Neural progenitor cell (in vitro differentiated cells): ENCODE measurements around the gene PDCD4. TPM values are rescaled to one million over a fixed set of nuclear protein-coding genes. Genes with fewer than 3 reads are reported as not detected.

Source experiments
- DNase-seq: peaks from one replicate; pipeline ENCODE4 v3.0.0-alpha.2; 2016; ENCODE audit warnings: low spot score
- H2AFZ ChIP-seq: fragments of 200-600 bp; sonication (generic); replicated peaks from 2 replicates; pipeline ENCODE4 v1.6.1; 2016; ENCODE audit warnings: antibody characterized with exemption
- H3F3A ChIP-seq: fragments of 200-600 bp; sonication (generic); 2 replicates; pipeline ENCODE4 v1.6.1; 2016; ENCODE audit warnings: antibody characterized with exemption, low read depth
- H3K27ac ChIP-seq: fragments of 200-600 bp; sonication (generic); 2 replicates; pipeline ENCODE4 v1.5.1; 2016; ENCODE audit warnings: mild to moderate bottlenecking
- H3K27me3 ChIP-seq: fragments of 200-600 bp; sonication (generic); 2 replicates; pipeline ENCODE4 v1.6.1; 2016; ENCODE audit warnings: mild to moderate bottlenecking, moderate library complexity
- H3K36me3 ChIP-seq: fragments of 200-600 bp; sonication (generic); 2 replicates; pipeline ENCODE4 v1.5.1; 2016
- H3K4me1 ChIP-seq: fragments of 200-600 bp; sonication (generic); 2 replicates; pipeline ENCODE4 v1.6.1; 2016; ENCODE audit warnings: mixed run types
- H3K4me2 ChIP-seq: fragments of 200-600 bp; sonication (generic); 2 replicates; pipeline ENCODE4 v1.6.1; 2016
- H3K4me3 ChIP-seq: fragments of 200-600 bp; sonication (generic); 2 replicates; pipeline ENCODE4 v1.5.1; 2016
- H3K79me2 ChIP-seq: fragments of 200-600 bp; sonication (generic); 2 replicates; pipeline ENCODE4 v1.6.1; 2016; ENCODE audit warnings: low read depth
- H3K9ac ChIP-seq: fragments of 200-600 bp; sonication (generic); 2 replicates; pipeline ENCODE4 v1.6.1; 2016
- H3K9me3 ChIP-seq: fragments of 200-600 bp; sonication (generic); 2 replicates; pipeline ENCODE4 v1.5.1; 2016; ENCODE audit warnings: low read depth
- H4K20me1 ChIP-seq: fragments of 200-600 bp; sonication (generic); 2 replicates; pipeline ENCODE4 v1.6.1; 2016; ENCODE audit warnings: low read depth
- H3K27ac Mint-ChIP-seq: 3 replicates; pipeline ENCODE4 v1.8.0; 2021; ENCODE audit warnings: mixed read lengths
- H3K27me3 Mint-ChIP-seq: 2 replicates; pipeline ENCODE4 v1.8.0; 2022; ENCODE audit warnings: low read depth, mild to moderate bottlenecking, inconsistent platforms, moderate library complexity, mixed read lengths; ENCODE audit not compliant: insufficient read depth
- H3K36me3 Mint-ChIP-seq: 3 replicates; pipeline ENCODE4 v1.8.0; 2021; ENCODE audit warnings: mixed read lengths
- H3K4me1 Mint-ChIP-seq: 3 replicates; pipeline ENCODE4 v1.8.0; 2021; ENCODE audit warnings: mixed read lengths
- H3K4me3 Mint-ChIP-seq: 3 replicates; pipeline ENCODE4 v1.8.0; 2021; ENCODE audit warnings: mild to moderate bottlenecking, moderate library complexity, mixed read lengths
- H3K9me3 Mint-ChIP-seq: 3 replicates; pipeline ENCODE4 v1.8.0; 2020; ENCODE audit warnings: mixed read lengths
- EZH2 ChIP-seq: fragments of 200-600 bp; sonication (generic); IDR thresholded peaks from 2 replicates; pipeline ENCODE4 v1.6.1; 2017; ENCODE audit warnings: antibody characterized with exemption, mild to moderate bottlenecking, moderate library complexity
- EZH2phosphoT487 ChIP-seq: fragments of 200-600 bp; sonication (generic); IDR thresholded peaks from 2 replicates; pipeline ENCODE4 v1.6.1; 2017; ENCODE audit warnings: antibody characterized with exemption
- total RNA-seq: library from RNA; depleted of rRNA; stranded (reverse); fragments of >200 nt; gene quantifications from 2 replicates; pipeline ENCODE4 v1.2.3, GENCODE V29; 2015; ENCODE audit warnings: low replicate concordance
- TF ChIP-seq, protein P1 (sequence below): fragments of 200-600 bp; sonication (generic); IDR thresholded peaks from 2 replicates; pipeline ENCODE4 v1.5.1; 2017; ENCODE audit warnings: antibody characterized with exemption, mild to moderate bottlenecking

PDCD4 gene
- total RNA-seq, 1 donor from 2014 or later, result 106 TPM

DNA sequence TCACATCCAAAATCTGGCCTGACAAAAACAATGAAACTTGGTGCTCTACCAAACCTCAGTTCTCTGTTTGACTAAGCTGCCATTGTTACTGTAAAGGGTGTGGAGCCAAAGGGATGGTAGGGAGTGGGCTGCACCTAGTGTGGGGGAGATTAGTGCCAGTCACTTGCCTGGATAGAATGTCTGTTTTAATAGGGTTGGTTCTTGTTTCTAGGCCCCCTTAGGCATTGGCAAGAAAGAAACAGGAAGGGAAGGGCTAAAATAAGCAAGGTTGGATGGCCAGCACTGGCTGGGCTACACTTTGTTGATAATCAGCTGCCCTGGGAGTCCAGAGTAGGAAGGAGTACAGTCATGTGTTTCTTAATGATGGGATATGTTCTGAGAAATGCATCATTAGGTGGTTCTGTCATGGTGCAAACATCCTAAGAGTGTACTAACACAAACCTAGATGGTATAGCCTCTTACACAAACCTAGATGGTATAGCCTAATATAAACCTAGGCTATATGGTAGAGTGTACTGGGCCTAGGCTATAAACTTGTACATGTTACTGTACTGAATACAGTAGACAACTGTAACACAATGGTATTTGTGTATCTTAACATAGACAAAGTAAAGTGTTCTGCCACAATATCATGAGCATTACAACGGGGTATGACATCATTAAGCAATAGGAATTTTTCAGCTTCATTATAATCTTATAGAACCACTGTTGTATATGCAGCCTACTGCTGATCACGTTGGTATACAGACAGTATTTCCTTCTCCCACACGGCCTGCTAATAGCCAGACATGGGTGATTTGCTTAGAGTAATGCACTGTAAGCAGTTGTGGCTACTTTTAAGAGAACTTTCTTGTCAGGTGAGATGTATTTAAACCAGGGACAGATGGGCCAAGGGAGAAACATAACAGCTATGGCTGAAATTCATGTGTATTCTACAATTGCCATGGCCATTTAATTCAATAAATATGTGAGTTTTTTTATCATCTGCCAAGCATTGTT lies 31.9 kb downstream of the PDCD4 start:
- no peak overlapping the region for H3K4me3 ChIP-seq
- H3K4me1 ChIP-seq, result peaks cover 22% of the 10 kb centered on the region
- H3F3A ChIP-seq, result peaks cover 5% of the 10 kb centered on the region
- H2AFZ ChIP-seq, result no peak overlapping the region
- H3K27me3 ChIP-seq, result no peaks in the 10 kb centered on the region
- no peak overlapping the region for H3K4me3 Mint-ChIP-seq
- no peaks in the 10 kb centered on the region for H3K4me1 Mint-ChIP-seq
- no peak for DNase-seq
- H3K79me2 ChIP-seq, result no peaks in the 10 kb centered on the region
- TF ChIP-seq, protein P1, sequence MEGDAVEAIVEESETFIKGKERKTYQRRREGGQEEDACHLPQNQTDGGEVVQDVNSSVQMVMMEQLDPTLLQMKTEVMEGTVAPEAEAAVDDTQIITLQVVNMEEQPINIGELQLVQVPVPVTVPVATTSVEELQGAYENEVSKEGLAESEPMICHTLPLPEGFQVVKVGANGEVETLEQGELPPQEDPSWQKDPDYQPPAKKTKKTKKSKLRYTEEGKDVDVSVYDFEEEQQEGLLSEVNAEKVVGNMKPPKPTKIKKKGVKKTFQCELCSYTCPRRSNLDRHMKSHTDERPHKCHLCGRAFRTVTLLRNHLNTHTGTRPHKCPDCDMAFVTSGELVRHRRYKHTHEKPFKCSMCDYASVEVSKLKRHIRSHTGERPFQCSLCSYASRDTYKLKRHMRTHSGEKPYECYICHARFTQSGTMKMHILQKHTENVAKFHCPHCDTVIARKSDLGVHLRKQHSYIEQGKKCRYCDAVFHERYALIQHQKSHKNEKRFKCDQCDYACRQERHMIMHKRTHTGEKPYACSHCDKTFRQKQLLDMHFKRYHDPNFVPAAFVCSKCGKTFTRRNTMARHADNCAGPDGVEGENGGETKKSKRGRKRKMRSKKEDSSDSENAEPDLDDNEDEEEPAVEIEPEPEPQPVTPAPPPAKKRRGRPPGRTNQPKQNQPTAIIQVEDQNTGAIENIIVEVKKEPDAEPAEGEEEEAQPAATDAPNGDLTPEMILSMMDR, result no peak
- no peaks in the 10 kb centered on the region for H3K9me3 ChIP-seq
- no peaks in the 10 kb centered on the region for H3K27me3 Mint-ChIP-seq
- H3K27ac ChIP-seq, result no peak overlapping the region
- H4K20me1 ChIP-seq, result peaks cover 6% of the 10 kb centered on the region
- H3K27ac Mint-ChIP-seq, result no peak overlapping the region
- no peaks in the 10 kb centered on the region for H3K9me3 Mint-ChIP-seq
- peaks cover 16% of the 10 kb centered on the region for H3K36me3 ChIP-seq
- H3K9ac ChIP-seq, result no peak overlapping the region
- no peak overlapping the region for H3K4me2 ChIP-seq
- peaks cover 13% of the 10 kb centered on the region for H3K36me3 Mint-ChIP-seq

DNA sequence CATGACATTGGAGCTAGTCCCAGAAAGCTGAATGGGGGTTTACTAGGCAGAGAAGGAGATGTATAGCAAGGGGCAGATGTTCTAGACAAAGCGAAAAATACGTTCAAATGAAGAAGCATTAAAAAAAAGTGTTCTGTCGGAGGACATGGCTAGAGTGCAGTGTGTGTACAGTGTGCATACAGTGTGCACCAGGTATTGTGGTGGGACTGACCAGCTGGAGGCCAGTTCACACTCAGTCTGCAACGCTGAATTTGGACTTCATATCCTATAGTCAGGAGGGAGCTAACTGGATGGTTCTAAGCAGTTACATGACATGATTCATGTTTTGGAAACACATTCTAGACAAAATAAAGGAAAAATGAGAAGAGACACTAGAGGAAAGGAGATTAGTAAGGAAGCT lies 38.4 kb downstream of the PDCD4 start:
- Histone ChIP-seq H3K9ac (no peak overlapping the region), H3K27ac (no peak overlapping the region), H3K36me3 (no peaks in the 10 kb centered on the region), H3K27me3 (no peaks in the 10 kb centered on the region), H3K4me1 (no peaks in the 10 kb centered on the region), H3K4me2 (no peak overlapping the region), H2AFZ (no peak overlapping the region), H3K4me3 (no peak overlapping the region), H4K20me1 (no peaks in the 10 kb centered on the region), H3K9me3 (no peaks in the 10 kb centered on the region), H3F3A (no peaks in the 10 kb centered on the region), H3K79me2 (no peaks in the 10 kb centered on the region)
- TF ChIP-seq EZH2, result no peak
- no peak for TF ChIP-seq EZH2phosphoT487
- TF ChIP-seq, protein P1, result no peak
- Mint-ChIP-seq H3K36me3 (peaks cover 4% of the 10 kb centered on the region), H3K4me3 (no peak overlapping the region), H3K27ac (no peak overlapping the region), H3K9me3 (no peaks in the 10 kb centered on the region), H3K27me3 (no peaks in the 10 kb centered on the region), H3K4me1 (no peaks in the 10 kb centered on the region)
- DNase-seq, result no peak

DNA sequence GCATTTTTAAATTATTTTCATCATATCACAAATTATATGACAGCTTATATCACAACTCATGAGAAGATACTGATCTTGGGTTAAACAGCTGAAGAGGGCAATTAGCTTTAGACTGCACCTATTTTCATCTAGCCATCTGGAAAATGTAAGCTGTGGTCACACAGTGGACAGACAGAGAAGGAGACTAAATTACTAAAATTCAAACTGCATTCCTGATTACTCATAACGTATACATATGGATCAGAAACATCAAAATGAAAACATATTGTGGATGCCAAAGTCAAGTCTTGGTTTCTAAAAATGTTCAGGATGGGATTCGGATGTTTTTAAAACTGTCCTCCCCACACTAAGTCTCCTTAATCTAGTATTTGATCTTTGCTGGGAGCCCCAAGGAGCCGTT lies 40.6 kb downstream of the PDCD4 start:
- no peak overlapping the region for H3K27ac Mint-ChIP-seq
- no peaks in the 10 kb centered on the region for H3K36me3 ChIP-seq
- no peaks in the 10 kb centered on the region for H3K27me3 ChIP-seq
- no peak overlapping the region for H2AFZ ChIP-seq
- H3K4me1 ChIP-seq, result peaks cover 2% of the 10 kb centered on the region
- H3K4me3 Mint-ChIP-seq, result no peak overlapping the region
- DNase-seq, result no peak
- H3K79me2 ChIP-seq, result peaks cover 11% of the 10 kb centered on the region
- no peaks in the 10 kb centered on the region for H3F3A ChIP-seq
- no peak overlapping the region for H3K27ac ChIP-seq
- H3K9ac ChIP-seq, result no peak overlapping the region
- H3K4me3 ChIP-seq, result no peak overlapping the region
- H3K9me3 Mint-ChIP-seq, result no peaks in the 10 kb centered on the region
- H4K20me1 ChIP-seq, result no peaks in the 10 kb centered on the region
- peaks cover 11% of the 10 kb centered on the region for H3K4me1 Mint-ChIP-seq
- H3K27me3 Mint-ChIP-seq, result peaks cover 2% of the 10 kb centered on the region
- TF ChIP-seq EZH2phosphoT487 (no peak), EZH2 (no peak)
- TF ChIP-seq, protein P1, result no peak
- no peak overlapping the region for H3K4me2 ChIP-seq
- H3K36me3 Mint-ChIP-seq, result peaks cover 4% of the 10 kb centered on the region
- H3K9me3 ChIP-seq, result no peaks in the 10 kb centered on the region
